ENCODE results near the gene ZNF91. TPM values are rescaled to one million over a fixed set of nuclear protein-coding genes. Genes with fewer than 3 reads are reported as not detected.
A peak's percentile ranks its signal among the peaks of the same experiment; 100 is the strongest.
"Not testable (repeated sequence)": the region's sequence is repeated elsewhere in the genome, so short reads cannot be mapped to it uniquely, and the experiment has no call there.

ZNF91 gene
- 10 to 100 TPM; 87.4 to 90.8 TPM for total RNA-seq
- long read RNA-seq, full-length matches to known transcripts: 6 of 26 reads
- long read RNA-seq, partial matches to known transcripts: 1 of 26 reads
- long read RNA-seq, other reads (novel, unspliced or antisense): 19 of 26 reads

DNA sequence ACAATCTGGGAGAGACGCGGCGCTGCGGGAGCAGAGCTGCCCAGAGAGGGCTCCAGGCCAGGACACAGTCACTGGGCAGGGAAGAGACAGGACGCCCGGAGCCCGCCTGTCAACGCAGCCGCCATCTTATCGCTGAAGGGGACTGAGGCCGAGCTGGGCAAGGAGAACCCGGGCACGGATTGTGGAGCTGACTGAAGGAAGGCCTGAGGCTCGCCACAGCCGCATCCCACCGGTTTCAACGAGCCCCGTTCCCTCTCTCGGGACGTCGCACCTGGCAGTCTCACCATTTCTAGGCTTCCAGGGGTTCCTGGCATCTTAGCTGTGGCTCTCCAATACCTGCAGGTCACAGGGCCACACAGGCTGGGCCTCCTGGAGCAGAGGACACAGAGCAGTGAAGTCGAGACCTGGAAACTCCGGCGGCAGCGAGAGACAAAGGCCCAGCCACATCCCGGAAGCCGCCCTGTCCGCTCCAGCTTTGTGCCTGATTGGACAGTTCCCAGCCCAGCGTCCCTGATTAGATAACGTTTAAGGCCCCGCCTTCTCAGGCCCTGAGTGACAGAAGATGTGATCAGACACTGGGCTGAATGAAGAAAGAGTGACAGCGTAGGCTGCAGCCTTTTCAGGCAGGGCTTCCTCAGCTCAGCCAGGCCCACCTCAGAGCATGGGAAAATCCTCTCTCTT lies at the start of gene ZNF91:
Gene ZNF91, minus strand, starts transcription at position 431 of the 681 bp plus-strand sequence. Its CDS starts 117 bp downstream, at position 314.
- intact Hi-C loops (cut with DNase I, micrococcal nuclease): no loop called here
- peak; percentile 88 for ATAC-seq
- peak; percentile 97 to 99 for DNase-seq

GRCh38 chr19:23440791-23441190 lies 45.5 kb upstream of the ZNF91 start:
- DNase-seq: no peak
- intact Hi-C loops (cut with DNase I, micrococcal nuclease): no loop called here
- ATAC-seq: no peak

GRCh38 chr19:23440207-23440606 lies 44.9 kb upstream of the ZNF91 start:
- no peak for DNase-seq
- intact Hi-C loops (cut with DNase I, micrococcal nuclease): no loop called here
- no peak for ATAC-seq

GRCh38 chr19:23439623-23440022 lies 44.4 kb upstream of the ZNF91 start:
- no peak for DNase-seq
- ATAC-seq: no peak
- intact Hi-C loops (cut with DNase I, micrococcal nuclease): no loop called here

- DNase-seq (no peak), ATAC-seq (peak; percentile 56)
- intact Hi-C loops (cut with DNase I, micrococcal nuclease): no loop called here
These were observed 42.6 kb upstream of the ZNF91 start for GRCh38 chr19:23437901-23438300.

- intact Hi-C loops (cut with DNase I, micrococcal nuclease): no loop called here
- no peak for DNase-seq
- peak; percentile 44 for ATAC-seq
These were observed 41.7 kb upstream of the ZNF91 start for GRCh38 chr19:23436944-23437343.

GRCh38 chr19:23436318-23436717 lies 41.0 kb upstream of the ZNF91 start:
- intact Hi-C loops (cut with DNase I, micrococcal nuclease): no loop called here
- DNase-seq (peak in 1 of 2 donors; percentile 14), ATAC-seq (peak; percentile 46)

- intact Hi-C loops (cut with DNase I, micrococcal nuclease): no loop called here
- peak; percentile 11 for ATAC-seq
- no peak for DNase-seq
These were observed 25.6 kb upstream of the ZNF91 start for GRCh38 chr19:23420824-23421223.

- intact Hi-C loops (cut with DNase I, micrococcal nuclease); ATAC-seq; DNase-seq: not testable (repeated sequence)
These were observed 24.0 kb upstream of the ZNF91 start for GRCh38 chr19:23419261-23419660.

- ATAC-seq (peak; percentile 97), DNase-seq (peak; percentile 84 to 88)
- intact Hi-C loops (cut with DNase I, micrococcal nuclease): no loop called here
These were observed 20.4 kb upstream of the ZNF91 start for GRCh38 chr19:23415561-23416191.

GRCh38 chr19:23415034-23415433 lies 19.8 kb upstream of the ZNF91 start:
- intact Hi-C loops (cut with DNase I, micrococcal nuclease): no loop called here
- ATAC-seq (peak; percentile 37), DNase-seq (peak; percentile 40 to 53)

DNA sequence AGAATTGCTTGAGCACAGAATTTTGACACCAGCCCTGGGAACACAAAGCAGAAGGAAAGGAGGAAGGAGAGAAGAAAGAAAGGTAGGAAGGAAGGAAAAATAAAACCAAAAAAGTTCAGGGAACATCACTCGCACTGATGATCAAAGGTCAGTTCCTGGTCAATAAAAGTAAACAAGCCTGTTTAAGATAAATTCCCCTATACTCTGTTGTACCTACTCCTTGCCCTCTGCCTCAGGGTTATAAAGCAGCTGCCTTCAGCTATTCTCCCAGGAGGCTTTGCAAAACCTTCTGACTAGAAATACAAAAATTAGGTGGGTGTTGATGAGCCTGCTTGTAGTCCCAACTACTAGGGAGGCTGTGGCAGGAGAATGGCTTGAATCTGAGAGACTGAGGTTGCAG lies 14.9 kb upstream of the ZNF91 start:
- DNase-seq: peak in 1 of 2 donors; percentile 53
- intact Hi-C loops (cut with DNase I, micrococcal nuclease): no loop called here
- peak; percentile 69 for ATAC-seq

- ATAC-seq: peak; percentile 56
- peak; percentile 50 to 51 for DNase-seq
- intact Hi-C loops (cut with DNase I, micrococcal nuclease): no loop called here
These were observed 14.2 kb upstream of the ZNF91 start for GRCh38 chr19:23409392-23410048.

DNA sequence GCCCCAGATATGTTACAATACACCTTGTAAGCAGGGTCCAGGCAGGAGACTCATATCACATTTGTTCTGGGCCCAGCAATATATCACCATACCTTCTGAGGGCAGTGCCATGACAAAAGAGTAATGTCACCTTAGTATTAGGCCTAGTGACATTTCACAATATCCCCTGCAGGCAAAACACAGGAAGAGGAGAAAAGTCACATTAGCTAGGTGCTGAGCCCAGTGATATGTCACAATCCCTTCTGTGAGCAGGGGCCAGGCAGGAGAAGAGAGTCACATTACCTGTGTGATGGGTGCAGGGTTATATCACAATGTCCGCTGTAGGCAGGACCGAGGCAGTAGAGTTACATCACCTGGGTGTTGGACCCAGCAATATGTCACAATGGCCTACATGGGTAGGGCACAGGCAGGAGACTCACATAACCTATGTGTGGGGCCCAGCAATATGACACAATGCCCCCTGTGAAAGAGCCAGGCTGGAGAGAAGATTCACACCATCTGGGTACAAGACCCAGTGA lies 12.4 kb upstream of the ZNF91 start:
- DNase-seq (no peak), ATAC-seq (no peak)
- intact Hi-C loops (cut with DNase I, micrococcal nuclease): no loop called here

DNA sequence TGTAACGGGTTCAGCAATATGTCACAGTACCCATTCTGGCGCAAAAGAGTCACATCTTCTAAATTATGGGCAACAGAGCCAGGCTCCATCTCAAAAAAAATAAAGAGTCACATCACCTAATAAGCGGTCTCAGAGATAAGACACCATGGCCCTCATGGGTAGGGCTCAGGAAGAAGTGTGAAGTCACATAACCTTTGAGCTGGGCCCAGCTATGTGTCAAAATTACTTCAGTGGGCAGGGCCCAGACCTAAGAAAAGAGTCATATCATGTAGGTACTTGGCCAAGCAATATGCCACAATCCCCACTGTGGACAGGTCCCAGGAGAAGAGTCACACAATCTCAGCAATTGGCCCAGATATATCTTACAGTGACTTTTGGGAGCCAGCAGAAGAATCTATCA lies 11.4 kb upstream of the ZNF91 start:
- DNase-seq: no peak
- peak; percentile 32 for ATAC-seq
- intact Hi-C loops (cut with DNase I, micrococcal nuclease): no loop called here

DNA sequence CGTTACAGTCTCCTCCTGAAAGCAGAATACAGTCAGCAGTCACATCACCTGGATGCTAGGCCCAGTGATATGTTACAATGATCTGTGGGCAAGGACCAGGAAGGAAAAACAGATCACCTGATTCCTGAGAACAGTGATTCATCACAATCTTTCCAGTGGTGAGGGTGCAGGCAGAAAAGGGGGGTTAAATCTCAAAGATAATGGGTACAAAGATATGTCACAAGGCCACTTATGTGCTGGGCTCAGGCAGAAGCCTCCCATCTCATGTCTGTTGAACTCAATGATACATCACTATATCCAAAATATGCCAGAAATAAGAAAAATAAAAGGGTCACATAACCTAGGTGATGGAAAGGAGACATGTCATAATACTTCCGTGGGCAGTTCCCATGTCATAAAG lies 10.8 kb upstream of the ZNF91 start:
- no peak for DNase-seq
- intact Hi-C loops (cut with DNase I, micrococcal nuclease): no loop called here
- ATAC-seq: no peak

DNA sequence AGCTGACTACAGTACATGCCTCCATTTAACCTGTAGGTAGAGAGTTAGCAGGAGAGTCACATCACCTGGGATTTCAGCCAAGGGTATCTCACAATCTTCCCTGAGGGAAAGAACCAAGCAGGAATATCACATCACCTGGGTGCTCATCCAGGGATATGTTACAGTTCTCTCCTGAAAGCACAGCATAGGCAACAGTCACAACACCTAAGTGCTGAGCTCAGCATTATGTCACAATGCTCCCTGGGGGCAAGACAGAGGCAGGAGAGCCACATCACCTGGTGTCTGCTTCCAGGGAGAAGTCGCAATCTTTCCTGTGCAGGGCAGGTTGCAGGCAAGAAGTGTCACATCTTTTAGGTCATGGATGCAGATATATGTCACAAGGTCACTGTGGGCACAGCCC lies 9.4 kb upstream of the ZNF91 start:
- ATAC-seq (no peak), DNase-seq (no peak)

GRCh38 chr19:23403581-23404324 lies 8.5 kb upstream of the ZNF91 start:
- DNase-seq: peak; percentile 78 to 93
- peak; percentile 69 for ATAC-seq
- intact Hi-C loops (cut with DNase I, micrococcal nuclease): no loop called here

More for the DNA sequence above, 9.4 kb upstream of the ZNF91 start:
- intact Hi-C loops (cut with DNase I, micrococcal nuclease): no loop called here

GRCh38 chr19:23403052-23403451 lies 7.8 kb upstream of the ZNF91 start:
- ATAC-seq: peak; percentile 65
- DNase-seq: no peak
- intact Hi-C loops (cut with DNase I, micrococcal nuclease): no loop called here
